SW 1271 (cell line): Measurements from ENCODE around the gene PCP2.

Experiments
- DNase-seq, 2 experiments: peaks; one replicate each; lab custom pipeline; 2025; lab: John Stamatoyannopoulos, UW

The PCP2 gene

GRCh38 chr19:7633698-7634097 is at the start of gene PCP2:
PCP2 (minus strand) TSS chr19:7633719; CDS start chr19:7633457, 262 bp downstream.
- no peak for DNase-seq

GRCh38 chr19:7682175-7682855 is 48.8 kb upstream of the PCP2 start:
- no peak for DNase-seq

- peak in 1 of 2 experiments; percentile 48 for DNase-seq
These were observed 48.0 kb upstream of the PCP2 start for GRCh38 chr19:7681340-7682174.

- peak in 1 of 2 experiments; percentile 58 for DNase-seq
These were observed 47.3 kb upstream of the PCP2 start, which contains the start of gene TRAPPC5 for GRCh38 chr19:7680606-7681339. TRAPPC5 (plus strand) TSS chr19:7680833; CDS start chr19:7682254, 1,421 bp downstream.

GRCh38 chr19:7679771-7680605 is 46.5 kb upstream of the PCP2 start:
- no peak for DNase-seq

- DNase-seq, result no peak
These were observed 45.6 kb upstream of the PCP2 start for GRCh38 chr19:7678971-7679751.

GRCh38 chr19:7677669-7678311 is 44.3 kb upstream of the PCP2 start:
- no peak for DNase-seq

- no peak for DNase-seq
These were observed 43.3 kb upstream of the PCP2 start, which contains the start of gene MCEMP1 for GRCh38 chr19:7676854-7677253. MCEMP1 (plus strand) TSS chr19:7677090; CDS start chr19:7677121, 31 bp downstream.

- no peak for DNase-seq
These were observed 42.9 kb upstream of the PCP2 start for GRCh38 chr19:7676376-7676775.

GRCh38 chr19:7674010-7675005 is 40.8 kb upstream of the PCP2 start:
- DNase-seq, result peak in 1 of 2 experiments; percentile 38

GRCh38 chr19:7672522-7672921 is 39.0 kb upstream of the PCP2 start:
- DNase-seq, result no peak

- DNase-seq, result no peak
These were observed 37.3 kb upstream of the PCP2 start for GRCh38 chr19:7670790-7671189.

- DNase-seq, result no peak
These were observed 36.7 kb upstream of the PCP2 start for GRCh38 chr19:7670150-7670783.

GRCh38 chr19:7669641-7670040 is 36.1 kb upstream of the PCP2 start:
- no peak for DNase-seq

- no peak for DNase-seq
These were observed 35.3 kb upstream of the PCP2 start, which contains the start of gene RETN for GRCh38 chr19:7668842-7669241. RETN (plus strand) TSS chr19:7669049; CDS start chr19:7669327, 278 bp downstream.

- DNase-seq, result no peak
These were observed 31.6 kb upstream of the PCP2 start for GRCh38 chr19:7665076-7665475.

- DNase-seq, result no peak
These were observed 30.2 kb upstream of the PCP2 start for GRCh38 chr19:7663706-7664105.

GRCh38 chr19:7662657-7663056 is 29.1 kb upstream of the PCP2 start:
- DNase-seq, result no peak
